HepG2 (cell line): ENCODE results near the gene TASP1. TPM values are rescaled to one million over a fixed set of nuclear protein-coding genes. Genes with fewer than 3 reads are reported as not detected.

Source experiments
- CAMTA2 ChIP-seq: sonication (generic); formaldehyde crosslinking; IDR thresholded peaks from 2 replicates; pipeline ENCODE4 v1.4.0; 2020; ENCODE audit warnings: mild to moderate bottlenecking, missing genetic modification reagents, borderline replicate concordance
- CHD4 ChIP-seq: fragments of 200-600 bp; sonication (generic); IDR thresholded peaks from 2 replicates; pipeline ENCODE4 v1.7.0; 2017; ENCODE audit warnings: mild to moderate bottlenecking, low read length, borderline replicate concordance
- FOXA1 ChIP-seq, 2 experiments: fragments of 450-650 bp in 1 of 2; sonication (generic) in 1 of 2; formaldehyde crosslinking in 1 of 2; IDR thresholded peaks; 2 replicates each; pipeline versions ENCODE4 v1.4.0 to v1.6.1; 2016 to 2020; ENCODE audit warnings: missing genetic modification reagents in 1 of 2
- HOXA3 ChIP-seq: sonication (generic); formaldehyde crosslinking; IDR thresholded peaks from 2 replicates; pipeline ENCODE4 v1.5.0; 2020; ENCODE audit warnings: missing genetic modification reagents
- KLF11 ChIP-seq: IDR thresholded peaks from 2 replicates; pipeline ENCODE4 v1.6.1; 2016; ENCODE audit warnings: missing compliant biosample characterization
- KMT2B ChIP-seq: IDR thresholded peaks from 2 replicates; pipeline ENCODE4 v1.6.1; 2016; ENCODE audit warnings: missing genetic modification reagents, missing compliant biosample characterization
- MTF2 ChIP-seq: sonication (generic); formaldehyde crosslinking; IDR thresholded peaks from 2 replicates; pipeline ENCODE4 v1.5.0; 2020; ENCODE audit warnings: missing genetic modification reagents, borderline replicate concordance
- NFE2 ChIP-seq: sonication (generic); formaldehyde crosslinking; IDR thresholded peaks from 2 replicates; pipeline ENCODE4 v1.4.0; 2020; ENCODE audit warnings: missing genetic modification reagents
- PRPF4 ChIP-seq: fragments of 200-400 bp; formaldehyde crosslinking; IDR thresholded peaks from 2 replicates; pipeline ENCODE4 v1.6.1; 2016; ENCODE audit warnings: low read length, low read depth; ENCODE audit not compliant: poor library complexity, severe bottlenecking
- RBAK ChIP-seq: sonication (generic); formaldehyde crosslinking; IDR thresholded peaks from 2 replicates; pipeline ENCODE4 v1.5.1; 2020; ENCODE audit warnings: mild to moderate bottlenecking, missing genetic modification reagents
- RFXAP ChIP-seq: sonication (generic); formaldehyde crosslinking; IDR thresholded peaks from 2 replicates; pipeline ENCODE4 v1.4.0; 2020; ENCODE audit warnings: missing genetic modification reagents, borderline replicate concordance
- SAFB2 ChIP-seq: sonication (generic); formaldehyde crosslinking; IDR thresholded peaks from 2 replicates; pipeline ENCODE4 v1.5.1; 2020; ENCODE audit warnings: missing genetic modification reagents, low read depth, mild to moderate bottlenecking, borderline replicate concordance
- SIN3B ChIP-seq: fragments of 150-350 bp; IDR thresholded peaks from 2 replicates; pipeline ENCODE4 v1.6.1; 2014; ENCODE audit warnings: low read length
- SIX1 ChIP-seq: sonication (generic); formaldehyde crosslinking; IDR thresholded peaks from 2 replicates; pipeline ENCODE4 v1.4.0; 2020; ENCODE audit warnings: missing genetic modification reagents, borderline replicate concordance
- SMAD3 ChIP-seq: sonication (generic); formaldehyde crosslinking; IDR thresholded peaks from 2 replicates; pipeline ENCODE4 v1.4.0; 2020; ENCODE audit warnings: missing genetic modification reagents
- SOX13 ChIP-seq, 3 experiments: fragments of 450-650 bp in 1 of 3; sonication (generic) in 1 of 3; formaldehyde crosslinking in 1 of 3; IDR thresholded peaks in 2 of 3; conservative IDR thresholded peaks in 1 of 3; 2 replicates each; pipeline versions ENCODE4 v1.5.0 to v1.6.1; 2016 to 2020; ENCODE audit warnings: antibody characterized with exemption in 1 of 3, mild to moderate bottlenecking in 1 of 3, missing compliant biosample characterization in 1 of 3, missing genetic modification reagents in 1 of 3, moderate library complexity in 1 of 3
- TFDP1 ChIP-seq: IDR thresholded peaks from 2 replicates; pipeline ENCODE4 v1.6.1; 2016; ENCODE audit warnings: missing compliant biosample characterization, missing genetic modification reagents, borderline replicate concordance
- TP53 ChIP-seq: sonication (generic); formaldehyde crosslinking; conservative IDR thresholded peaks from 2 replicates; pipeline ENCODE4 v1.4.0; 2020; ENCODE audit warnings: missing genetic modification reagents
- XRCC5 ChIP-seq: fragments of 200-400 bp; formaldehyde crosslinking; optimal IDR thresholded peaks from 2 replicates; pipeline ENCODE3; 2017; ENCODE audit warnings: mild to moderate bottlenecking, low read length
- ZMYM3 ChIP-seq: sonication (generic); formaldehyde crosslinking; IDR thresholded peaks from 2 replicates; pipeline ENCODE4 v1.5.1; 2020; ENCODE audit warnings: mild to moderate bottlenecking, missing genetic modification reagents
- ZNF296 ChIP-seq: sonication (generic); formaldehyde crosslinking; conservative IDR thresholded peaks from 2 replicates; pipeline ENCODE4 v1.5.0; 2020; ENCODE audit warnings: mild to moderate bottlenecking, missing genetic modification reagents
- ZNF446 ChIP-seq: sonication (generic); formaldehyde crosslinking; IDR thresholded peaks from 2 replicates; pipeline ENCODE4 v1.5.0; 2020; ENCODE audit warnings: mild to moderate bottlenecking, missing genetic modification reagents
- ZNF510 ChIP-seq: sonication (generic); formaldehyde crosslinking; IDR thresholded peaks from 2 replicates; pipeline ENCODE4 v1.4.0; 2020; ENCODE audit warnings: low read depth, mild to moderate bottlenecking, missing genetic modification reagents
- ZNF549 ChIP-seq: sonication (generic); formaldehyde crosslinking; IDR thresholded peaks from 2 replicates; pipeline ENCODE4 v1.5.0; 2020; ENCODE audit warnings: missing genetic modification reagents
- ZNF788 ChIP-seq: sonication (generic); formaldehyde crosslinking; IDR thresholded peaks from 2 replicates; pipeline ENCODE4 v1.5.0; 2020; ENCODE audit warnings: mild to moderate bottlenecking, missing genetic modification reagents, borderline replicate concordance
- ZNF878 ChIP-seq: sonication (generic); formaldehyde crosslinking; IDR thresholded peaks from 2 replicates; pipeline ENCODE4 v1.8.1; 2023; ENCODE audit warnings: mild to moderate bottlenecking, missing genetic modification reagents, moderate library complexity
- ZSCAN25 ChIP-seq: sonication (generic); formaldehyde crosslinking; IDR thresholded peaks from 2 replicates; pipeline ENCODE4 v1.8.0; 2022; ENCODE audit warnings: mild to moderate bottlenecking, missing genetic modification reagents
- ZSCAN30 ChIP-seq: sonication (generic); formaldehyde crosslinking; IDR thresholded peaks from 2 replicates; pipeline ENCODE4 v1.5.0; 2020; ENCODE audit warnings: mild to moderate bottlenecking, missing genetic modification reagents
- polyA plus RNA-seq, 8 experiments: library from polyadenylated mRNA; depleted of rRNA in 3 of 8; stranded (reverse) in 7 of 8; unstranded in 1 of 8; fragments of >200 nt; fragmentation: Illumina TruSeq in 4 of 8; extraction: Trizol in 4 of 8; gene quantifications; 2 replicates each; pipeline versions ENCODE4 v1.2.1 to v1.2.3, GENCODE V29; 2011 to 2016; ENCODE audit warnings: low read depth in 4 of 8, missing spikeins in 1 of 8, mixed read lengths in 1 of 8; ENCODE audit not compliant: insufficient read depth in 1 of 8
- total RNA-seq, 5 experiments: library from RNA; depleted of rRNA; stranded (reverse); fragments of >200 nt; fragmentation: Illumina TruSeq; extraction: Trizol; gene quantifications; 2 replicates each; pipeline ENCODE4 v1.2.3, GENCODE V29; 2016; ENCODE audit warnings: low read depth in 1 of 5
- TF ChIP-seq, protein P1 (sequence below): sonication (generic); formaldehyde crosslinking; IDR thresholded peaks from 2 replicates; pipeline ENCODE4 v1.8.0; 2022; ENCODE audit warnings: low read depth, missing genetic modification reagents

The TASP1 gene
- total and polyA plus RNA-seq, 2 of the 13 experiments (the other 11 are each of a cell fraction or from before 2014, with no cell fraction given), result 10.0 to 25.2 TPM

DNA sequence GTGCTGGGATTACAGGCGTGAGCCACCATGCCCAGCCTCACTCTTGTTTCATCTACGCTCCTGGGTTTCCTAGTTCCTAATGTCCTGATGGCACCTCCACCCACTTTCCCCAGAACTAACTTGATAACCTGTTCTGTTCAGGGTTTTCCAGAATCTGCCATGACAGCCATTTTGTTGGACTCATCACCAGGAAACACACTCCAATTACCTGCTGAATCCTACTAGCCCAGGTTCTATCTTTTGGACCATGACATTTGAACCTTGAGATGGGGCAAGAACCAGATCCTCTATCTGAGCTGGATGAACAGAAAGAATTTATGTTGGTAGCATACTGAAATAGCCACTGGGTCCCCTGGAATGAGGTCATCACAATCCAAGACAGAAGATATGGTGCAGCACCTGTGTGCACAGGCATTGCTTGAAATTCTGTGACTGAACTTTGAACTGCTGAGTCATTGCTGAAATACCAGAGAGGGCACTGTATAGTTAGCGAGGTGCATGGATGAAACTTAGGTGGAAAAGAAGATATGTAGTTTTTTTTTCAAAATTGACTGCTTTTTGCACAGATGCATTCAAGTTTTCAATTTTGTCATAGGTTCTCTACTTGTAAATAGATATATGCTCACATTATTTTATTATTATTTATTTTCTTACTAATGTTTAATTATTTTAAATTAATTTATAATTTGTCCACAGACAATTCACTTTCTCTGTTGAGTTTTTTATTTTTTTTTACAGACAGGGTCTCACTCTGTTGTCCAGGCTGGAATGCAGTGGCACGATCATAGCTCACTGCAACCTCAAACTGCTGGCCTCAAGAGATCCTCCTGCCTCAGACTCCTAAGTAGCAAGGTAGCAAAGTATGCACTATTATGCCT lies 42.8 kb upstream of the TASP1 start (continued):
- TF ChIP-seq ZSCAN30 (no peak), SIN3B (no peak), RBAK (CRISPR knock-in tag) (no peak; the same call in 1 of the 2 replicates), ZNF878 (CRISPR knock-in tag) (peak; percentile 42; the same call in 1 of the 2 replicates), SAFB2 (CRISPR knock-in tag) (no peak), XRCC5 (peak; percentile 84), HOXA3 (CRISPR knock-in tag) (peak; percentile 67; the same call in 1 of the 2 replicates), FOXA1 (IDR thresholded peaks at IDR 0.05) (no peak), FOXA1 (CRISPR knock-in tag; IDR thresholded peaks at IDR 0.05) (peak; percentile 76), CHD4 (no peak), TFDP1 (CRISPR knock-in tag) (peak; percentile 25; the same call in 1 of the 2 replicates), KLF11 (CRISPR knock-in tag) (peak; percentile 73; the same call in 1 of the 2 replicates), NFE2 (peak; percentile 100), ZNF788 (no peak; the same call in 1 of the 2 replicates), KMT2B (CRISPR knock-in tag) (no peak), ZNF296 (CRISPR knock-in tag) (no peak), ZNF446 (CRISPR knock-in tag) (no peak), SMAD3 (CRISPR knock-in tag) (0 out of 2 replicates have a peak, but pooled peaks have one; percentile 35), MTF2 (CRISPR knock-in tag) (no peak), CAMTA2 (CRISPR knock-in tag) (no peak), RFXAP (CRISPR knock-in tag) (0 out of 2 replicates have a peak, but pooled peaks have one; percentile 25), ZSCAN25 (CRISPR knock-in tag) (no peak), SIX1 (CRISPR knock-in tag) (peak; percentile 40; the same call in 1 of the 2 replicates), ZMYM3 (CRISPR knock-in tag) (peak; percentile 88), ZNF549 (peak; percentile 100), PRPF4 (no peak), ZNF510 (CRISPR knock-in tag) (no peak), TP53 (CRISPR knock-in tag) (no peak), SOX13 (IDR thresholded peaks at IDR 0.05) (no peak), SOX13 (CRISPR knock-in tag; conservative IDR thresholded peaks at IDR 0.05 in 1 of 2, IDR thresholded peaks at IDR 0.05 in 1 of 2) (peak in 1 of 2 experiments; percentile 61; a peak in 2 of 4 replicates)
- TF ChIP-seq, protein P1, sequence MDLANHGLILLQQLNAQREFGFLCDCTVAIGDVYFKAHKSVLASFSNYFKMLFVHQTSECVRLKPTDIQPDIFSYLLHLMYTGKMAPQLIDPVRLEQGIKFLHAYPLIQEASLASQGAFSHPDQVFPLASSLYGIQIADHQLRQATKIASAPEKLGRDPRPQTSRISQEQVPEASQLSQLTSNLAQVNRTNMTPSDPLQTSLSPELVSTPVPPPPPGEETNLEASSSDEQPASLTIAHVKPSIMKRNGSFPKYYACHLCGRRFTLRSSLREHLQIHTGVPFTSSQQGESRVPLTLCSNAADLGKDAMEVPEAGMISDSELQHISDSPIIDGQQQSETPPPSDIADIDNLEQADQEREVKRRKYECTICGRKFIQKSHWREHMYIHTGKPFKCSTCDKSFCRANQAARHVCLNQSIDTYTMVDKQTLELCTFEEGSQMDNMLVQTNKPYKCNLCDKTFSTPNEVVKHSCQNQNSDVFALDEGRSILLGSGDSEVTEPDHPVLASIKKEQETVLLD (CRISPR knock-in tag), result no peak
